GM23248 (cell line): ENCODE data around the gene USP12. TPM values are rescaled to one million over a fixed set of nuclear protein-coding genes. Genes with fewer than 3 reads are reported as not detected.

Experiments
- DNase-seq: peaks from one replicate; pipeline ENCODE4 v3.0.0-alpha.2; 2015
- H2AFZ ChIP-seq: fragments of 200-600 bp; sonication (generic); 2 replicates; pipeline ENCODE4 v1.6.1; 2016; ENCODE audit warnings: antibody characterized with exemption
- H3F3A ChIP-seq: fragments of 200-600 bp; sonication (generic); 2 replicates; pipeline ENCODE4 v1.6.1; 2016; ENCODE audit warnings: mild to moderate bottlenecking, antibody characterized with exemption, mixed run types; ENCODE audit not compliant: insufficient read depth
- H3K27ac ChIP-seq: fragments of 200-600 bp; sonication (generic); 2 replicates; pipeline ENCODE4 v1.5.1; 2016; ENCODE audit warnings: mild to moderate bottlenecking
- H3K27me3 ChIP-seq: fragments of 200-600 bp; sonication (generic); replicated peaks from 2 replicates; pipeline ENCODE4 v1.6.1; 2016; ENCODE audit warnings: mild to moderate bottlenecking; ENCODE audit not compliant: insufficient read depth
- H3K36me3 ChIP-seq: fragments of 200-600 bp; sonication (generic); 2 replicates; pipeline ENCODE4 v1.6.1; 2016; ENCODE audit warnings: low read depth, mild to moderate bottlenecking
- H3K4me1 ChIP-seq: fragments of 200-600 bp; sonication (generic); 2 replicates; pipeline ENCODE4 v1.6.1; 2016; ENCODE audit warnings: mild to moderate bottlenecking; ENCODE audit not compliant: insufficient read depth
- H3K4me2 ChIP-seq: fragments of 200-600 bp; sonication (generic); one replicate; pipeline ENCODE4 v1.6.1; 2016; ENCODE audit warnings: mild to moderate bottlenecking; ENCODE audit not compliant: unreplicated experiment
- H3K4me3 ChIP-seq: fragments of 200-600 bp; sonication (generic); 2 replicates; pipeline ENCODE4 v1.5.1; 2016; ENCODE audit warnings: mild to moderate bottlenecking
- H3K79me2 ChIP-seq: fragments of 200-600 bp; sonication (generic); 2 replicates; pipeline ENCODE4 v1.6.1; 2016; ENCODE audit warnings: mild to moderate bottlenecking; ENCODE audit not compliant: insufficient read depth
- H3K9ac ChIP-seq: fragments of 200-600 bp; sonication (generic); 2 replicates; pipeline ENCODE4 v1.6.1; 2016; ENCODE audit warnings: mild to moderate bottlenecking
- H3K9me2 ChIP-seq: fragments of 200-600 bp; sonication (generic); 2 replicates; pipeline ENCODE4 v1.6.1; 2016; ENCODE audit warnings: mixed run types, mild to moderate bottlenecking, moderate library complexity; ENCODE audit not compliant: insufficient read depth
- H3K9me3 ChIP-seq: fragments of 200-600 bp; sonication (generic); one replicate; pipeline ENCODE4 v1.6.1; 2017; ENCODE audit warnings: low read depth
- H4K20me1 ChIP-seq: fragments of 200-600 bp; sonication (generic); 2 replicates; pipeline ENCODE4 v1.6.0; 2016; ENCODE audit not compliant: insufficient read depth
- EZH2 ChIP-seq: fragments of 200-600 bp; sonication (generic); IDR thresholded peaks from 2 replicates; pipeline ENCODE4 v1.6.1; 2018; ENCODE audit warnings: antibody characterized with exemption, mild to moderate bottlenecking; ENCODE audit not compliant: insufficient read depth, poor library complexity, severe bottlenecking
- EZH2phosphoT487 ChIP-seq: fragments of 200-600 bp; sonication (generic); IDR thresholded peaks from 2 replicates; pipeline ENCODE4 v1.6.1; 2018; ENCODE audit warnings: antibody characterized with exemption, moderate library complexity, mild to moderate bottlenecking, low read depth; ENCODE audit not compliant: insufficient read depth
- WGBS, 2 experiments: methylation state at CpG; one replicate each; pipeline ENCODE4 v1.1.6; 2015 to 2017; ENCODE audit warnings: low lambda C conversion rate in 2 of 2, low coverage in 1 of 2; ENCODE audit errors: missing lambda C conversion rate in 2 of 2; 5-methylcytosine and 5-hydroxymethylcytosine counted together
- in situ Hi-C: fragments of 300-500 bp; cut with MboI; formaldehyde crosslinking; loops from 2 replicates; pipeline ENCODE4 v1.15.0; 2020
- polyA plus RNA-seq: library from polyadenylated mRNA; unstranded; fragments of >200 nt; fragmentation: Nextera tagmentation; extraction: Ambion mirVana; gene quantifications from 2 replicates; pipeline ENCODE4 v1.2.1, GENCODE V29; 2016
- total RNA-seq: library from RNA; depleted of rRNA; stranded (reverse); fragments of >200 nt; shearing (Covaris generic); gene quantifications from 2 replicates; pipeline ENCODE4 v1.2.3, GENCODE V29; 2014

Gene USP12
- total and polyA plus RNA-seq, 2 experiments from 2014 or later = 16.0 to 18.9 TPM

- Histone ChIP-seq H4K20me1 (no peaks in the 10 kb centered on the region), H3K4me2 (no peak overlapping the region), H3F3A (peaks cover 16% of the 10 kb centered on the region), H3K79me2 (no peaks in the 10 kb centered on the region), H3K4me1 (peaks cover 40% of the 10 kb centered on the region), H3K27me3 (no peaks in the 10 kb centered on the region), H3K27ac (no peak overlapping the region), H3K36me3 (no peaks in the 10 kb centered on the region), H3K9ac (no peak overlapping the region), H3K9me2 (no peaks in the 10 kb centered on the region), H2AFZ (no peak overlapping the region), H3K9me3 (no peaks in the 10 kb centered on the region), H3K4me3 (no peak overlapping the region)
- no peak for DNase-seq
- 93 to 97% methylated on average over 9 of the region's 9 CpGs for WGBS, 2 experiments
- in situ Hi-C loops = no loop called here
- TF ChIP-seq EZH2phosphoT487 (no peak), EZH2 (no peak)
Observed at GRCh38 chr13:27039171-27039701, 132.4 kb downstream of the USP12 start.

- H2AFZ ChIP-seq = no peak overlapping the region
- no peaks in the 10 kb centered on the region for H3K36me3 ChIP-seq
- no peaks in the 10 kb centered on the region for H3K27me3 ChIP-seq
- WGBS, 2 experiments = 52 to 59% methylated on average over 5 of the region's 5 CpGs
- in situ Hi-C loops = no loop called here
- H3K4me3 ChIP-seq = no peak overlapping the region
- no peaks in the 10 kb centered on the region for H3K9me3 ChIP-seq
- no peaks in the 10 kb centered on the region for H3K79me2 ChIP-seq
- no peak overlapping the region for H3K27ac ChIP-seq
- H3F3A ChIP-seq = peaks cover 15% of the 10 kb centered on the region
- H3K9me2 ChIP-seq = no peaks in the 10 kb centered on the region
- DNase-seq = peak; percentile 87
- H3K4me2 ChIP-seq = peak overlapping the region; percentile 20
- TF ChIP-seq EZH2 (no peak), EZH2phosphoT487 (no peak)
- no peak overlapping the region for H3K9ac ChIP-seq
- H4K20me1 ChIP-seq = no peaks in the 10 kb centered on the region
- peaks cover 38% of the 10 kb centered on the region for H3K4me1 ChIP-seq
Observed at GRCh38 chr13:27038323-27038722, 133.3 kb downstream of the USP12 start.

- Histone ChIP-seq H3K4me1 (peaks cover 33% of the 10 kb centered on the region), H3K4me3 (no peak overlapping the region), H3K4me2 (no peak overlapping the region), H3K27ac (no peak overlapping the region), H4K20me1 (no peaks in the 10 kb centered on the region), H3K79me2 (no peaks in the 10 kb centered on the region), H3K27me3 (no peaks in the 10 kb centered on the region), H3K9ac (no peak overlapping the region), H3K9me3 (no peaks in the 10 kb centered on the region), H3K36me3 (no peaks in the 10 kb centered on the region), H3K9me2 (no peaks in the 10 kb centered on the region), H2AFZ (no peak overlapping the region), H3F3A (peaks cover 9% of the 10 kb centered on the region)
- in situ Hi-C loops = no loop called here
- no peak for DNase-seq
- 85 to 88% methylated on average over 5 of the region's 5 CpGs for WGBS, 2 experiments
- TF ChIP-seq EZH2phosphoT487 = no peak
Observed at GRCh38 chr13:27037571-27037970, 134.0 kb downstream of the USP12 start.

GRCh38 chr13:27037171-27037570 lies 134.4 kb downstream of the USP12 start:
- 98% methylated on average over 4 of the region's 4 CpGs for WGBS, 2 experiments
- H3K9me3 ChIP-seq = no peaks in the 10 kb centered on the region

More at GRCh38 chr13:27037171-27037570, 134.4 kb downstream of the USP12 start:
- H3K79me2 ChIP-seq = no peaks in the 10 kb centered on the region
- H3K36me3 ChIP-seq = no peaks in the 10 kb centered on the region
- no peak overlapping the region for H3K4me2 ChIP-seq
- peaks cover 31% of the 10 kb centered on the region for H3K4me1 ChIP-seq
- no peak for DNase-seq
- H2AFZ ChIP-seq = no peak overlapping the region
- no peak overlapping the region for H3K4me3 ChIP-seq
- H4K20me1 ChIP-seq = no peaks in the 10 kb centered on the region
- H3K9ac ChIP-seq = no peak overlapping the region
- H3F3A ChIP-seq = peaks cover 5% of the 10 kb centered on the region
- TF ChIP-seq EZH2phosphoT487 = no peak
- TF ChIP-seq EZH2 = no peak
- H3K27me3 ChIP-seq = no peaks in the 10 kb centered on the region
- H3K9me2 ChIP-seq = no peaks in the 10 kb centered on the region
- in situ Hi-C loops = no loop called here
- no peak overlapping the region for H3K27ac ChIP-seq
